Caco-2 (cell line): ENCODE data around the gene ANKS3. TPM values are rescaled to one million over a fixed set of nuclear protein-coding genes. Genes with fewer than 3 reads are reported as not detected.

Source experiments
- BruUV-seq: library from RNA; stranded (reverse); fragments of 400-500 nt; replicated peaks from 2 replicates; lab custom pipeline; 2021; lab: Mats Ljungman, UMichigan
- CTCF ChIA-PET: fragments of 300-600 bp; sonication (Branson Sonifier 250); formaldehyde crosslinking; loops from one replicate; lab custom pipeline; 2022; ENCODE audit warnings: antibody characterized with exemption; lab: Charles Lee
- POLR2A ChIA-PET: fragments of 300-600 bp; sonication (Branson Sonifier 250); formaldehyde crosslinking; loops from one replicate; lab custom pipeline; 2022; ENCODE audit warnings: antibody characterized with exemption; lab: Charles Lee
- DNase-seq, 2 experiments: peaks; one replicate each; pipeline versions ENCODE4 v3.0.0 to v3.0.0-alpha.2; 2020 to 2022
- H3K27me3 ChIP-seq: replicated peaks from 2 replicates; pipeline ENCODE4 v1.6.0; 2011; ENCODE audit warnings: low read length; ENCODE audit not compliant: control insufficient read depth, insufficient read depth
- H3K36me3 ChIP-seq: 2 replicates; pipeline ENCODE4 v1.5.1; 2011; ENCODE audit warnings: low read length; ENCODE audit not compliant: control insufficient read depth, insufficient read depth
- H3K4me1 ChIP-seq: fragments of 250-450 bp; sonication (Bioruptor Pico); 2 replicates; pipeline ENCODE4 v1.5.1; 2020; ENCODE audit warnings: mild to moderate bottlenecking
- H3K4me3 ChIP-seq: 2 replicates; pipeline ENCODE4 v1.5.1; 2011; ENCODE audit warnings: low read depth, mild to moderate bottlenecking, control low read depth, low read length
- H3K9me3 ChIP-seq: fragments of 250-450 bp; sonication (Bioruptor Pico); 2 replicates; pipeline ENCODE4 v1.5.1; 2020; ENCODE audit warnings: mild to moderate bottlenecking, moderate library complexity
- H3K27ac Mint-ChIP-seq: one replicate; pipeline ENCODE4 v1.8.0; 2022; ENCODE audit warnings: mixed read lengths; ENCODE audit not compliant: unreplicated experiment
- H3K27me3 Mint-ChIP-seq: one replicate; pipeline ENCODE4 v1.8.0; 2022; ENCODE audit warnings: mixed read lengths; ENCODE audit not compliant: insufficient read depth, unreplicated experiment
- H3K36me3 Mint-ChIP-seq: one replicate; pipeline ENCODE4 v1.8.0; 2022; ENCODE audit warnings: mild to moderate bottlenecking, mixed read lengths; ENCODE audit not compliant: insufficient read depth, unreplicated experiment
- H3K4me1 Mint-ChIP-seq: one replicate; pipeline ENCODE4 v1.8.0; 2022; ENCODE audit warnings: low read depth, mixed read lengths; ENCODE audit not compliant: unreplicated experiment
- H3K4me3 Mint-ChIP-seq: one replicate; pipeline ENCODE4 v1.8.0; 2022; ENCODE audit warnings: mild to moderate bottlenecking, moderate library complexity, mixed read lengths; ENCODE audit not compliant: unreplicated experiment
- H3K9me3 Mint-ChIP-seq: one replicate; pipeline ENCODE4 v1.8.0; 2022; ENCODE audit warnings: mixed read lengths; ENCODE audit not compliant: unreplicated experiment
- CTCF ChIP-seq, 2 experiments: fragments of 200-600 bp in 1 of 2; IDR thresholded peaks; 1 replicate in 1 of 2; 2 replicates in 1 of 2; pipeline versions ENCODE4 v1.5.1 to v1.8.0; 2011 to 2022; ENCODE audit warnings: antibody characterized with exemption in 1 of 2, control low read depth in 1 of 2, inconsistent platforms in 1 of 2, low read depth in 1 of 2, low read length in 1 of 2, mild to moderate bottlenecking in 1 of 2, moderate library complexity in 1 of 2; ENCODE audit not compliant: insufficient read depth in 1 of 2, severe bottlenecking in 1 of 2, unreplicated experiment in 1 of 2
- intact Hi-C: fragments of 100-400 bp; cut with micrococcal nuclease; formaldehyde crosslinking; loops from one replicate; pipeline ENCODE4 v1.10.0; 2022; ENCODE audit not compliant: unreplicated experiment
- total RNA-seq: library from RNA; stranded (reverse); gene quantifications from 2 replicates; pipeline ENCODE4 v1.2.3, GENCODE V29; 2022

The ANKS3 gene
- total RNA-seq, 1 experiment from 2014 or later = 28.1 TPM

- no TSS peak for BruUV-seq
- Histone ChIP-seq H3K4me1 (no peaks in the 10 kb centered on the region), H3K36me3 (no peaks in the 10 kb centered on the region), H3K4me3 (no peak overlapping the region), H3K27me3 (no peaks in the 10 kb centered on the region), H3K9me3 (no peaks in the 10 kb centered on the region)
- DNase-seq = no peak
- Mint-ChIP-seq H3K27ac (no peak overlapping the region), H3K9me3 (no peaks in the 10 kb centered on the region), H3K4me3 (no peak overlapping the region), H3K4me1 (no peaks in the 10 kb centered on the region), H3K27me3 (no peaks in the 10 kb centered on the region), H3K36me3 (peaks cover 18% of the 10 kb centered on the region)
- POLR2A ChIA-PET = no interaction called here
- no peak for TF ChIP-seq CTCF (IDR thresholded peaks at IDR 0.05; ENCODE audit: insufficient read depth in 1 of 2, low read depth in 1 of 2, low read length in 1 of 2, severe bottlenecking in 1 of 2, unreplicated experiment in 1 of 2)
- intact Hi-C loops = no loop called here
- CTCF ChIA-PET = no interaction called here
Measured at GRCh38 chr16:4728676-4729075, 5.4 kb downstream of the ANKS3 start.

- POLR2A ChIA-PET = no interaction called here
- Mint-ChIP-seq H3K36me3 (peaks cover 26% of the 10 kb centered on the region), H3K4me1 (no peaks in the 10 kb centered on the region), H3K27ac (no peak overlapping the region), H3K9me3 (no peaks in the 10 kb centered on the region), H3K27me3 (no peaks in the 10 kb centered on the region), H3K4me3 (no peak overlapping the region)
- no peak for DNase-seq
- Histone ChIP-seq H3K4me3 (no peak overlapping the region), H3K36me3 (no peaks in the 10 kb centered on the region), H3K9me3 (no peaks in the 10 kb centered on the region), H3K4me1 (no peaks in the 10 kb centered on the region), H3K27me3 (no peaks in the 10 kb centered on the region)
- CTCF ChIA-PET = no interaction called here
- TF ChIP-seq CTCF (IDR thresholded peaks at IDR 0.05; ENCODE audit: insufficient read depth in 1 of 2, low read depth in 1 of 2, low read length in 1 of 2, severe bottlenecking in 1 of 2, unreplicated experiment in 1 of 2) = no peak
- intact Hi-C loops = no loop called here
- BruUV-seq = no TSS peak
Measured at GRCh38 chr16:4726616-4727015, 7.5 kb downstream of the ANKS3 start.

GRCh38 chr16:4724661-4725270 lies 9.3 kb downstream of the ANKS3 start:
- H3K9me3 Mint-ChIP-seq = no peaks in the 10 kb centered on the region
- POLR2A ChIA-PET = interaction anchor here (1.4 kb wide), 1 partner anchor 10 kb away, joined by 3 read pairs; the partner anchor contains the start of genes ANKS3 and DNAAF8
- Histone ChIP-seq H3K9me3 (no peaks in the 10 kb centered on the region), H3K4me3 (no peak overlapping the region), H3K36me3 (no peaks in the 10 kb centered on the region), H3K27me3 (no peaks in the 10 kb centered on the region), H3K4me1 (no peaks in the 10 kb centered on the region)
- H3K4me1 Mint-ChIP-seq = no peaks in the 10 kb centered on the region
- H3K36me3 Mint-ChIP-seq = peaks cover 25% of the 10 kb centered on the region
- no peak overlapping the region for H3K4me3 Mint-ChIP-seq
- CTCF ChIA-PET = no interaction called here
- BruUV-seq = no TSS peak
- no peaks in the 10 kb centered on the region for H3K27me3 Mint-ChIP-seq
- H3K27ac Mint-ChIP-seq = no peak overlapping the region
- DNase-seq = no peak
- TF ChIP-seq CTCF (IDR thresholded peaks at IDR 0.05; ENCODE audit: insufficient read depth in 1 of 2, low read depth in 1 of 2, low read length in 1 of 2, severe bottlenecking in 1 of 2, unreplicated experiment in 1 of 2) = no peak
- intact Hi-C loops = no loop called here
